ENCODE measurements around the gene SVIL. TPM values are rescaled to one million over a fixed set of nuclear protein-coding genes. Genes with fewer than 3 reads are reported as not detected.

The SVIL gene
- total and polyA plus RNA-seq, 10 donors = 1.4 to 65.3 (median 20.4) TPM

- H3K27me3 ChIP-seq (replicated peaks in 1 of 7) = peaks cover 0 to 3% (median 0%) of the 10 kb centered on the region in 7 donors
- no peak for TF ChIP-seq CTCF (IDR thresholded peaks at IDR 0.05 in 8 of 11, conservative IDR thresholded peaks at IDR 0.05 in 3 of 11)
- no peak for TF ChIP-seq POLR2A (IDR thresholded peaks at IDR 0.05)
- no peak for TF ChIP-seq POLR2AphosphoS5 (IDR thresholded peaks at IDR 0.05)
- no peak overlapping the region for H3K27ac ChIP-seq
- DNase-seq = no peak
- 81 to 94% (median 90%) methylated on average over 1 of the region's 1 CpG for WGBS, 5 donors
- intact Hi-C loops (cut with DNase I; ENCODE audit: low total_unique reads) = no loop called here
- no peak overlapping the region for H3K4me3 ChIP-seq
- H3K9me3 ChIP-seq = no peaks in the 10 kb centered on the region
- no peaks in the 10 kb centered on the region for H3K4me1 ChIP-seq
- peaks cover 0 to 47% (median 0%) of the 10 kb centered on the region in 6 donors for H3K36me3 ChIP-seq
These were observed 132.4 kb downstream of the SVIL start for GRCh38 chr10:29502351-29502750.

GRCh38 chr10:29501692-29502091, 133.1 kb downstream of the SVIL start:
- no peak for DNase-seq
- Histone ChIP-seq H3K9me3 (no peaks in the 10 kb centered on the region), H3K4me1 (no peaks in the 10 kb centered on the region), H3K4me3 (no peak overlapping the region), H3K27ac (no peak overlapping the region), H3K36me3 (peaks cover 0 to 47% (median 0%) of the 10 kb centered on the region in 6 donors), H3K27me3 (replicated peaks in 1 of 7) (peaks cover 0 to 5% (median 0%) of the 10 kb centered on the region in 7 donors)
- no peak for TF ChIP-seq POLR2A (IDR thresholded peaks at IDR 0.05)
- no peak for TF ChIP-seq POLR2AphosphoS5 (IDR thresholded peaks at IDR 0.05)
- no peak for TF ChIP-seq CTCF (IDR thresholded peaks at IDR 0.05 in 8 of 11, conservative IDR thresholded peaks at IDR 0.05 in 3 of 11)
- 85 to 93% (median 92%) methylated on average over 7 of the region's 7 CpGs for WGBS, 5 donors
- intact Hi-C loops (cut with DNase I; ENCODE audit: low total_unique reads) = no loop called here

- 85 to 93% (median 89%) methylated on average over 12 to 13 of the region's 13 CpGs for WGBS, 5 donors
- H3K36me3 ChIP-seq = peaks cover 0 to 48% (median 0%) of the 10 kb centered on the region in 6 donors
These were observed 134.7 kb downstream of the SVIL start for GRCh38 chr10:29499993-29500537.

More at GRCh38 chr10:29499993-29500537, 134.7 kb downstream of the SVIL start:
- intact Hi-C loops (cut with DNase I; ENCODE audit: low total_unique reads) = loop anchor here (5.0 kb wide), 1 partner anchor 113 kb away; no protein-coding TSS in a partner anchor
- TF ChIP-seq POLR2AphosphoS5 (IDR thresholded peaks at IDR 0.05) = no peak
- TF ChIP-seq CTCF (IDR thresholded peaks at IDR 0.05 in 8 of 11, conservative IDR thresholded peaks at IDR 0.05 in 3 of 11) = no peak
- no peak for TF ChIP-seq POLR2A (IDR thresholded peaks at IDR 0.05)
- Histone ChIP-seq H3K9me3 (no peaks in the 10 kb centered on the region), H3K4me1 (no peaks in the 10 kb centered on the region), H3K27me3 (replicated peaks in 1 of 7) (peaks cover 0 to 12% (median 0%) of the 10 kb centered on the region in 7 donors), H3K27ac (no peak overlapping the region), H3K4me3 (no peak overlapping the region)
- DNase-seq = no peak

Measured in spleen (tissue), 11 donors.